Measurements from ENCODE around the gene BNC2. TPM values are rescaled to one million over a fixed set of nuclear protein-coding genes. Genes with fewer than 3 reads are reported as not detected.

Gene BNC2
- total RNA-seq, 1 donor from 2014 or later = under 0.01 TPM

GRCh38 chr9:16545639-16546038 lies 324.8 kb downstream of the BNC2 start:
- DNase-seq (ENCODE audit: low read depth) (no peak), FAIRE-seq (no peak)
- H3K27me3 ChIP-seq (ENCODE audit: control insufficient read depth, insufficient read depth, low read length) = no peaks in the 10 kb centered on the region
- TF ChIP-seq, protein P1, sequence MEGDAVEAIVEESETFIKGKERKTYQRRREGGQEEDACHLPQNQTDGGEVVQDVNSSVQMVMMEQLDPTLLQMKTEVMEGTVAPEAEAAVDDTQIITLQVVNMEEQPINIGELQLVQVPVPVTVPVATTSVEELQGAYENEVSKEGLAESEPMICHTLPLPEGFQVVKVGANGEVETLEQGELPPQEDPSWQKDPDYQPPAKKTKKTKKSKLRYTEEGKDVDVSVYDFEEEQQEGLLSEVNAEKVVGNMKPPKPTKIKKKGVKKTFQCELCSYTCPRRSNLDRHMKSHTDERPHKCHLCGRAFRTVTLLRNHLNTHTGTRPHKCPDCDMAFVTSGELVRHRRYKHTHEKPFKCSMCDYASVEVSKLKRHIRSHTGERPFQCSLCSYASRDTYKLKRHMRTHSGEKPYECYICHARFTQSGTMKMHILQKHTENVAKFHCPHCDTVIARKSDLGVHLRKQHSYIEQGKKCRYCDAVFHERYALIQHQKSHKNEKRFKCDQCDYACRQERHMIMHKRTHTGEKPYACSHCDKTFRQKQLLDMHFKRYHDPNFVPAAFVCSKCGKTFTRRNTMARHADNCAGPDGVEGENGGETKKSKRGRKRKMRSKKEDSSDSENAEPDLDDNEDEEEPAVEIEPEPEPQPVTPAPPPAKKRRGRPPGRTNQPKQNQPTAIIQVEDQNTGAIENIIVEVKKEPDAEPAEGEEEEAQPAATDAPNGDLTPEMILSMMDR (IDR thresholded peaks at IDR 0.05; ENCODE audit: insufficient read depth, low read length, severe bottlenecking) = no peak
- H3K36me3 ChIP-seq (ENCODE audit: control insufficient read depth, insufficient read depth, low read length) = no peaks in the 10 kb centered on the region
- no peak overlapping the region for H3K4me3 ChIP-seq (ENCODE audit: low read depth, low read length)

GRCh38 chr9:16544842-16545241 lies 325.6 kb downstream of the BNC2 start:
- Histone ChIP-seq H3K36me3 (ENCODE audit: control insufficient read depth, insufficient read depth, low read length) (no peaks in the 10 kb centered on the region), H3K4me3 (ENCODE audit: low read depth, low read length) (no peak overlapping the region), H3K27me3 (ENCODE audit: control insufficient read depth, insufficient read depth, low read length) (no peaks in the 10 kb centered on the region)
- TF ChIP-seq, protein P1 (IDR thresholded peaks at IDR 0.05; ENCODE audit: insufficient read depth, low read length, severe bottlenecking) = no peak
- DNase-seq (ENCODE audit: low read depth) = no peak
- FAIRE-seq = no peak

- TF ChIP-seq, protein P1 (IDR thresholded peaks at IDR 0.05; ENCODE audit: insufficient read depth, low read length, severe bottlenecking) = no peak
- FAIRE-seq = no peak
Measured at GRCh38 chr9:16543686-16544085, 326.8 kb downstream of the BNC2 start.

GRCh38 chr9:16543225-16543624 lies 327.2 kb downstream of the BNC2 start:
- FAIRE-seq = no peak
- Histone ChIP-seq H3K4me3 (ENCODE audit: low read depth, low read length) (no peak overlapping the region), H3K36me3 (ENCODE audit: control insufficient read depth, insufficient read depth, low read length) (no peaks in the 10 kb centered on the region), H3K27me3 (ENCODE audit: control insufficient read depth, insufficient read depth, low read length) (no peaks in the 10 kb centered on the region)
- no peak for DNase-seq (ENCODE audit: low read depth)
- TF ChIP-seq, protein P1 (IDR thresholded peaks at IDR 0.05; ENCODE audit: insufficient read depth, low read length, severe bottlenecking) = no peak

More at GRCh38 chr9:16543686-16544085, 326.8 kb downstream of the BNC2 start:
- Histone ChIP-seq H3K27me3 (ENCODE audit: control insufficient read depth, insufficient read depth, low read length) (no peaks in the 10 kb centered on the region), H3K4me3 (ENCODE audit: low read depth, low read length) (no peak overlapping the region), H3K36me3 (ENCODE audit: control insufficient read depth, insufficient read depth, low read length) (no peaks in the 10 kb centered on the region)
- no peak for DNase-seq (ENCODE audit: low read depth)

- DNase-seq (ENCODE audit: low read depth) (no peak), FAIRE-seq (no peak)
- TF ChIP-seq, protein P1 (IDR thresholded peaks at IDR 0.05; ENCODE audit: insufficient read depth, low read length, severe bottlenecking) = no peak
- Histone ChIP-seq H3K36me3 (ENCODE audit: control insufficient read depth, insufficient read depth, low read length) (no peaks in the 10 kb centered on the region), H3K27me3 (ENCODE audit: control insufficient read depth, insufficient read depth, low read length) (no peaks in the 10 kb centered on the region), H3K4me3 (ENCODE audit: low read depth, low read length) (no peak overlapping the region)
Measured at GRCh38 chr9:16542290-16542689, 328.2 kb downstream of the BNC2 start.

Measured in bronchial epithelial cell (primary cell).